HCT116 (cell line): ENCODE data around the gene RTF1.

ENCODE experiments used
- CEBPB ChIP-seq: IDR thresholded peaks from 2 replicates; pipeline ENCODE4 v1.6.1; 2012; ENCODE audit warnings: low read depth
- POLR2A ChIP-seq: IDR thresholded peaks from 2 replicates; pipeline ENCODE4 v1.7.0; 2011; ENCODE audit warnings: borderline replicate concordance; ENCODE audit not compliant: insufficient read depth, insufficient read length; ENCODE audit errors: extremely low read depth
- POLR2AphosphoS5 ChIP-seq: IDR thresholded peaks from 2 replicates; pipeline ENCODE4 v1.6.1; 2011; ENCODE audit warnings: mild to moderate bottlenecking, low read depth, low read length, moderate library complexity
- SP1 ChIP-seq: IDR thresholded peaks from 2 replicates; pipeline ENCODE4 v1.6.1; 2012; ENCODE audit warnings: low read depth
- ZFX ChIP-seq: fragments of 450-650 bp; IDR thresholded peaks from 2 replicates; pipeline ENCODE4 v1.6.1; 2017
- ZNF274 ChIP-seq: fragments of 200-500 bp; sonication (Bioruptor generic); IDR thresholded peaks from 2 replicates; pipeline ENCODE4 v1.6.1; 2014; ENCODE audit warnings: mild to moderate bottlenecking, low read depth, low read length, inconsistent platforms
- TF ChIP-seq, protein P1 (sequence below): IDR thresholded peaks from 2 replicates; pipeline ENCODE4 v1.6.1; 2011; ENCODE audit warnings: mild to moderate bottlenecking, low read length, moderate library complexity; ENCODE audit not compliant: insufficient replicate concordance; ENCODE audit errors: extremely low read depth
- TF ChIP-seq, protein P2 (sequence below), 3 experiments: fragments of 200-600 bp in 1 of 3; sonication (generic) in 1 of 3; IDR thresholded peaks in 2 of 3; conservative IDR thresholded peaks in 1 of 3; 2 replicates each; pipeline ENCODE4 v1.5.1; 2012 to 2017; ENCODE audit warnings: low read depth in 2 of 3, low read length in 2 of 3, antibody characterized with exemption in 1 of 3, borderline replicate concordance in 1 of 3, control low read depth in 1 of 3, mild to moderate bottlenecking in 1 of 3, mixed read lengths in 1 of 3, mixed run types in 1 of 3, moderate library complexity in 1 of 3; ENCODE audit not compliant: insufficient read depth in 1 of 3
- TF ChIP-seq, protein P3 (sequence below): IDR thresholded peaks from 2 replicates; pipeline ENCODE4 v1.6.1; 2012

DNA sequence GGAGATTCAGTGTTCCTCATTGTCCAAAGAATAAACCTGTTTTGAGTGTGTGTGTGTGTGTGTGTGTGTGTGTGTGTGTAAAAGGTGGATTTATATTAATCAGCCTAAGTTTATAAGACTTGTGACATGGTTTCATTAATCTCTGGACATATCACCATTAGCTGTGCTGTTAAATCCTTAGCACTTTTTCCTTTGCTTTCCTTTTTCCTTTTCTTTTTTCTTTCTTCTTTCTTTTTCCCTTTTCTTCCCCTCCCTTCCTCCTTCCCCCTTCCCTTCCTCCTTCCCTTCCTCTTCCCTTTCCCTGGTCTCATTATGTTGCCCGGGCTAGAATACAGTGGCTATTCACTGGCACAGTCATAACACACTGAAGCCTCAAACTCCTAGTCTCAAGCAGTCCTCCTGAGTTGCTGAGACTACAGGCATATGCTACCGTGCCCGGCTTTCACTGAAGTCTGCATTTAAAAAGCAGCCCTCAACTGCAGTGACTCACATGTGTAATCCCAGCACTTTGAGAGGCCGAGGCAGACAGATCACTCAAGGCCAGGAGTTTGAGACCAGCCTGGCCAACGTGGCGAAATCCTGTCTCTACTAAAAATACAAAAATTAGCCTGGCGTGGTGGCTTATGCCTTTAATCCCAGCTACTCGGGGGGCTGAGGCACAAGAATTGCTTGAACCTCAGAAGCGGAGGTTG is 48.1 kb downstream of the RTF1 start:
- TF ChIP-seq ZFX, result no peak
- no peak for TF ChIP-seq POLR2A
- TF ChIP-seq POLR2AphosphoS5, result no peak
- TF ChIP-seq CEBPB, result no peak
- TF ChIP-seq, protein P1, sequence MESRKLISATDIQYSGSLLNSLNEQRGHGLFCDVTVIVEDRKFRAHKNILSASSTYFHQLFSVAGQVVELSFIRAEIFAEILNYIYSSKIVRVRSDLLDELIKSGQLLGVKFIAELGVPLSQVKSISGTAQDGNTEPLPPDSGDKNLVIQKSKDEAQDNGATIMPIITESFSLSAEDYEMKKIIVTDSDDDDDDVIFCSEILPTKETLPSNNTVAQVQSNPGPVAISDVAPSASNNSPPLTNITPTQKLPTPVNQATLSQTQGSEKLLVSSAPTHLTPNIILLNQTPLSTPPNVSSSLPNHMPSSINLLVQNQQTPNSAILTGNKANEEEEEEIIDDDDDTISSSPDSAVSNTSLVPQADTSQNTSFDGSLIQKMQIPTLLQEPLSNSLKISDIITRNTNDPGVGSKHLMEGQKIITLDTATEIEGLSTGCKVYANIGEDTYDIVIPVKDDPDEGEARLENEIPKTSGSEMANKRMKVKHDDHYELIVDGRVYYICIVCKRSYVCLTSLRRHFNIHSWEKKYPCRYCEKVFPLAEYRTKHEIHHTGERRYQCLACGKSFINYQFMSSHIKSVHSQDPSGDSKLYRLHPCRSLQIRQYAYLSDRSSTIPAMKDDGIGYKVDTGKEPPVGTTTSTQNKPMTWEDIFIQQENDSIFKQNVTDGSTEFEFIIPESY, result no peak
- TF ChIP-seq, protein P2, sequence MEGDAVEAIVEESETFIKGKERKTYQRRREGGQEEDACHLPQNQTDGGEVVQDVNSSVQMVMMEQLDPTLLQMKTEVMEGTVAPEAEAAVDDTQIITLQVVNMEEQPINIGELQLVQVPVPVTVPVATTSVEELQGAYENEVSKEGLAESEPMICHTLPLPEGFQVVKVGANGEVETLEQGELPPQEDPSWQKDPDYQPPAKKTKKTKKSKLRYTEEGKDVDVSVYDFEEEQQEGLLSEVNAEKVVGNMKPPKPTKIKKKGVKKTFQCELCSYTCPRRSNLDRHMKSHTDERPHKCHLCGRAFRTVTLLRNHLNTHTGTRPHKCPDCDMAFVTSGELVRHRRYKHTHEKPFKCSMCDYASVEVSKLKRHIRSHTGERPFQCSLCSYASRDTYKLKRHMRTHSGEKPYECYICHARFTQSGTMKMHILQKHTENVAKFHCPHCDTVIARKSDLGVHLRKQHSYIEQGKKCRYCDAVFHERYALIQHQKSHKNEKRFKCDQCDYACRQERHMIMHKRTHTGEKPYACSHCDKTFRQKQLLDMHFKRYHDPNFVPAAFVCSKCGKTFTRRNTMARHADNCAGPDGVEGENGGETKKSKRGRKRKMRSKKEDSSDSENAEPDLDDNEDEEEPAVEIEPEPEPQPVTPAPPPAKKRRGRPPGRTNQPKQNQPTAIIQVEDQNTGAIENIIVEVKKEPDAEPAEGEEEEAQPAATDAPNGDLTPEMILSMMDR (IDR thresholded peaks at IDR 0.05 in 2 of 3, conservative IDR thresholded peaks at IDR 0.05 in 1 of 3; ENCODE audit: borderline replicate concordance in 1 of 3, insufficient read depth in 1 of 3, low read depth in 2 of 3, low read length in 2 of 3), result no peak
- no peak for TF ChIP-seq SP1
- TF ChIP-seq, protein P3, sequence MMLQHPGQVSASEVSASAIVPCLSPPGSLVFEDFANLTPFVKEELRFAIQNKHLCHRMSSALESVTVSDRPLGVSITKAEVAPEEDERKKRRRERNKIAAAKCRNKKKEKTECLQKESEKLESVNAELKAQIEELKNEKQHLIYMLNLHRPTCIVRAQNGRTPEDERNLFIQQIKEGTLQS, result no peak
- TF ChIP-seq ZNF274, result no peak
